NOMO-1 treated with DMSO at 0.1 percent for 48 hours (cell line): ENCODE data around the gene DKKL1.
"Not testable (repeated sequence)": the region's sequence is repeated elsewhere in the genome, so short reads cannot be mapped to it uniquely, and the experiment has no call there.

Source experiments
- DNase-seq: peaks from one replicate; lab custom pipeline; 2025; ENCODE audit not compliant: unreplicated experiment; lab: John Stamatoyannopoulos, UW

DKKL1 gene

GRCh38 chr19:49363268-49364082 lies at the start of gene DKKL1:
Gene DKKL1, plus strand, starts transcription at chr19:49363877. Its CDS starts 122 bp downstream, at chr19:49363999.
- DNase-seq: peak; percentile 94

GRCh38 chr19:49315111-49315510 lies 48.6 kb upstream of the DKKL1 start:
- DNase-seq: no peak

GRCh38 chr19:49316284-49316683 lies 47.4 kb upstream of the DKKL1 start:
- no peak for DNase-seq

DNA sequence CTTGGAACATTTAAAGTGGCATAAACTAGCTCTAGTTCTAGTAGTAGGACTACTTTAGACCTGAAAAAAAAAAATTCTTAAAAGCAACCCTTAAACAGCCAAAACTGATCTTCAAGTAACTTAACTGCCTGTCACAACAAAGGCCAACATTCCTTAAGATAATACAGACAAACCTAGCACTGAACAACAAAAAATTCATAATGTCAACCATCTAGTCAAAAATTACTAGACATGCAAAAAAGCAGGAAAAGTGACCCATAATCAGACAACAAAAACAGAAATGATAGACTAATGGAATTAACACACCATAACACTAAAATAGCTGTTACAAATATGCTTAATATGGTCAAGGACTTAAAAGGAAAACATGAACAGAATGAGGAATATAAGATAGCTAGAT lies 45.4 kb upstream of the DKKL1 start:
- no peak for DNase-seq

- no peak for DNase-seq
Measured at GRCh38 chr19:49324801-49325576, 38.7 kb upstream of the DKKL1 start, which contains the start of gene SLC6A16. Gene SLC6A16, minus strand, starts transcription at chr19:49325191. Its CDS starts 13,844 bp downstream, at chr19:49311347.

DNA sequence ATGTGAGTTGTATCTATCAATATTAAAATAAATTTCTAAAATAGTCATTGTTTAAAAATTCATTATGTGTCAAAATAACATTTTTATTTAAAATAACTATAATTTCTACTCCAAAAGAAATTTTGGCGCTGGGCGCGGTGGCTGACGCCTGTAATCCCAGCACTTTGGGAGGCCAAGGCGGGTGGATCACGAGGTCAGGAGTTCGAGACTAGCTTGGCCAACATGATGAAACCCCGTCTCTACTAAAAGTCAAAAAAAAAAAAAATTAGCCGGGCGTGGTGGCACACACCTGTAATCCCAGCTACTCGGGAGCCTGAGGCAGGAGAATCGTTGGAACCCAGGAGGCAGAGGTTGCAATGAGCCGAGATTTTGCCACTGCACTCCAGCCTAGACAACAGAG lies 37.9 kb upstream of the DKKL1 start:
- not testable (repeated sequence) for DNase-seq

DNA sequence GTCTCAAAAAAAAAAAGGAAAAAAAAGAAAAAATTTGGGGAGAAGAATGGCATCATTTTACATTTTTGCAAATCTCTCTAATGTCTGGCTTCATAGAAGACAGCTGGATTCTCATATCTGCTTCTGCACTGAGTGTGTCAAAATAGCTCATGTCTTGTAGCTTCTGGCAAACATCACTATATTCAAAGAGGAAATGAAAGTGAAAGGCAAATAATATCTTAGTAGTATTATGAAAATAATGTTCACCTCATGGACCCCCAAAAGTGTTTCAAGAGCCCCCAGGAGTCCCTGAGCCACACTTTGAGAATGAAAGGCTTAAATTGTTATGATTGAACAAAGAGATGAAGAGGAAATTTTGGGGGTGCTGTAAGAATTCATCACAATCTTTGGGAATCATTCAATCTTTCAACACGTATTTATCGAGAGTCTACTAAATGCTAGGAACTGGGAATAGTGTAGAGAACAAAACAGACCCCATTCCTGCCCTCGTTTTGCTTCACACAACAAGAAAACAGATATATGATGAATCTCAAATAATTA lies 37.4 kb upstream of the DKKL1 start:
- peak; percentile 72 for DNase-seq

DNA sequence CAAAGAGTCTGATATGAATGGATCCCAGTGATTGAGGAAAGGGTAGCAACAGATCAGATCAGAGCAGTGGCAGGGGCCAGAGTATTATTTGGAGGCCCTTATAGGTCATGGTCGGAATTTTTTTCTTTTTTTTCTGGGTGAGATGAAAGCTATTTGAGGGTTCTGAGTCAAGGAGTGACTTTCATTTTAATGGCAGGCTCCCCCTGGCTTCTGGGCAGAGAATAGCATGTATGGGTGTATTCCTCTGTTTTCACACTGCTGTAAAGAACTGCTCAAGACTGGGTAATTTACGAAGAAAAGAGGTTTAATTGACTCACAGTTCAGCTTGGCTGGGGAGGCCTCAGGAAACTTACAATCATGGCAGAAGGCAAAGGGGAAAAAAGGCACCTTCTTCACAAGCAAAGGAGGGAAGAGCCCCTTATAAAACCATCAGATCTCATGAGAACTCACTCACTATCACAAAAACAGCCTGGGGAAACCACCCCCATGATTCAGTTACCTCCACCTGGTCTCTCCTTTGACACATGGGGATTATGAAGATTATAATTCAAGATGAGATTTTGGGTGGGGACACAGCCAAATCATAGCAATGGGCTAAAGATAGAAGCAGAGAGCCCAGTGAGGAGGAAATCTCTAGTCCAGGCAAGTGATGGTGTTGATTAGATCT lies 35.7 kb upstream of the DKKL1 start:
- DNase-seq: peak; percentile 33

GRCh38 chr19:49328741-49329140 lies 34.9 kb upstream of the DKKL1 start:
- DNase-seq: no peak

DNA sequence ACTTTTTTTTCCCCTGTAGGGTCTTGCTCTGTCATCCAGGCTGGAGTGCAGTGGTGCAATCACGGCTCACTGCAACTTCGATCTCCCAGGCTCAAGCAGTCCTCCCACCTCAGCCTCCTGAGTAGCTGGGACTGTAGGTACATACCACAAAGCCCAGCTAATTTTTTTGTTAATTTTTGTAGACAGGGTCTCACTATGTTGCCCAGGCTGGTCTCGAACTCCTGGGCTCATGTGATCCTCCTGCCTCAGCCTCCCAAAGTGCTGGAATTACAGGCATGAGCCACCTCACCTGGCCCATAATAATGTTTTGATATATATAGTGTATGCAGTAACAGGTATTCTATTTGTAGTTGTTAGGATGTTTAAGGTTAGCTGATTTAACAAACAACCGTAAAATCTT lies 32.5 kb upstream of the DKKL1 start:
- not testable (repeated sequence) for DNase-seq

GRCh38 chr19:49331616-49332055 lies 32.0 kb upstream of the DKKL1 start:
- DNase-seq: peak; percentile 82

DNA sequence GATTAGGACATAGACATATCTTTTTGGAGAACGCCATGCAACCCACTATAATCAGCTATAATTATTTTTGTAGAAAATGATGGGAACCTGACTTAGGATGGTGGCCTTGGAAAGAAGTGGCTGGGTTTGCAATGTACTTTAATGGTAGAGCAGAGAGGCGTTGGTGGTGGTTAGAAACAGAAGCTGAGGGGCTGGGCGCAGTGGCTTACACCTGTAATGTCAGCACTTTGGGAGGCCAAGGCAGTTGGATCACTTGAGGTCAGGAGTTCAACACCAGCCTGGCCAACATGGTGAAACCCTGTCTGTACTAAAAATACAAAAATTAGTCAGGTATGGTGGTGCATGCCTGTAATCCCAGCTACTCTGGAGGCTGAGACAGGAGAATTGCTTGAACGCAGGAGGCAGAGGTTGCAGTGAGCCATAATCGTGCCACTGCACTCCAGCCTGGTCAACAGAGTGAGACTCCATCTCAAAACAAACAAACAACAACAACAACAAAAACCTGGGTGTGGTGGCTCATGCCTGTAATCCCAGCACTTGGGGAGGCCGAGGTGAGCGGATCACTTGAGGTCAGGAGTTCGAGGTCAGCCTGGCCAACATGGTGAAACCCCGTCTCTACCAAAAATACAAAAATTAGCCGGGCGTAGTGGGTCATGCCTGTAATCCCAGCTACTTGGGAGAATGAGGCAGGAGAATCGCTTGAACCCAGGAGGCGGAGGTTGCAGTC lies 30.8 kb upstream of the DKKL1 start:
- DNase-seq: not testable (repeated sequence)

DNA sequence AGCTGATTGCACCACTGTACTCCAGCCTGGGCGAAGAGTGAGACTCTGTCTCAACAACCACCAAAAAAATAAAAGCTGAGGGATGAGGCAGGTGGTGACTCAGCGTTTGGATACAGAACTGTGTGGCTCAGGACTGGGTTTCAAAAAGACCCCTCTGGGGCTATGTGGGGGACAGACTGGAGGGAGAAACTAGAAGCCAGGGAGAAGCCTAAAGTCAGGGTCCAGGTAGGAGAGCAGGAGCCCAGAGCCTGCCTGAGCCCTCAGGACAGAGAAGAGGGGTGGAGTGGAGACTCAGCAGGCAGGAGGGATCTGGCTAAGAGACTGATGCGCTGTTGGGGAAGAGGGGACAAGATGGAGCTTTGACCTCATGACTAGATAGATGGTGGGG lies 30.3 kb upstream of the DKKL1 start:
- peak; percentile 43 for DNase-seq

DNA sequence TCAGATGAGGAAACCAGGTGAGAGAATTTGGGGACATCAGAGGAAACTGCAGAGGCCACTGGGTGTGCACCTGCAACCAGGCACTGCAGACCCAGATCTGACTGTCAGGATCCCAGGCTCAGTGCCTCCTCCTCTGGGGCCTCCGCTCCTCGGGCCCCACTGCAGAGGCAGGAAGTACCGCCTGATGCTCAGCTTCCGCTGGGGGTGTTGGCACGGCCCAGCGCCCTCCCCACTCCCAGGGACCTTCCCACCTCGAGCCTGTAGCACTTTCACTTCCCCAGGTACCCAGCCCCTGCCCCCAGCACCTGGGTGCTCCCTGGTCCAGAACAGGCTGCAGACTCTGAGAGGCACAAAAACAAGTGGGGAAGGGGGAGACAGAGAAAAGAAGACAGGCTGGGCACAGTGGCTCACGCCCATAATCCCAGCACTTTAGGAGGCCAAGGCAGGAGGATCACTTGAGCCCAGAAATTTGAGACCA lies 29.8 kb upstream of the DKKL1 start:
- peak; percentile 75 for DNase-seq

GRCh38 chr19:49335071-49335783 lies 28.4 kb upstream of the DKKL1 start, which contains the start of gene CD37:
Gene CD37, plus strand, starts transcription at chr19:49335406. Its CDS starts 135 bp downstream, at chr19:49335541.
- DNase-seq: peak; percentile 69

GRCh38 chr19:49335784-49336481 lies 27.7 kb upstream of the DKKL1 start:
- peak; percentile 14 for DNase-seq

- no peak for DNase-seq
Measured at GRCh38 chr19:49336482-49337266, 27.0 kb upstream of the DKKL1 start.
